OCI-M2 (cell line): Measurements from ENCODE around the gene ZNF334.

Experiments used
- DNase-seq: peaks from one replicate; lab custom pipeline; 2025; ENCODE audit not compliant: unreplicated experiment; lab: John Stamatoyannopoulos, UW

The ZNF334 gene

GRCh38 chr20:46488451-46488850 lies 24.9 kb downstream of the ZNF334 start:
- DNase-seq, result no peak

- DNase-seq, result no peak
These were observed 25.7 kb downstream of the ZNF334 start for GRCh38 chr20:46487628-46488027.

GRCh38 chr20:46485431-46485830 lies 27.9 kb downstream of the ZNF334 start:
- no peak for DNase-seq

- no peak for DNase-seq
These were observed 28.4 kb downstream of the ZNF334 start for GRCh38 chr20:46484954-46485353.

GRCh38 chr20:46483879-46484278 lies 29.5 kb downstream of the ZNF334 start:
- no peak for DNase-seq

GRCh38 chr20:46482864-46483263 lies 30.5 kb downstream of the ZNF334 start:
- DNase-seq, result no peak

- no peak for DNase-seq
These were observed 35.7 kb downstream of the ZNF334 start for GRCh38 chr20:46477640-46478039.

- no peak for DNase-seq
These were observed 36.1 kb downstream of the ZNF334 start for GRCh38 chr20:46477225-46477624.

- DNase-seq, result no peak
These were observed 44.9 kb downstream of the ZNF334 start for GRCh38 chr20:46468508-46468907.

- no peak for DNase-seq
These were observed 48.9 kb downstream of the ZNF334 start for GRCh38 chr20:46464451-46464850.

- DNase-seq, result no peak
These were observed 49.5 kb downstream of the ZNF334 start for GRCh38 chr20:46463852-46464251.

- DNase-seq, result no peak
These were observed 51.6 kb downstream of the ZNF334 start for GRCh38 chr20:46461808-46462207.

GRCh38 chr20:46458866-46459750 lies 54.3 kb downstream of the ZNF334 start:
- DNase-seq, result no peak

GRCh38 chr20:46456255-46457028 lies 56.9 kb downstream of the ZNF334 start:
- DNase-seq, result no peak

- DNase-seq, result no peak
These were observed 57.6 kb downstream of the ZNF334 start for GRCh38 chr20:46455729-46456128.
